ENCODE data around the gene SLC26A4. TPM values are rescaled to one million over a fixed set of nuclear protein-coding genes. Genes with fewer than 3 reads are reported as not detected.

The SLC26A4 gene
- total RNA-seq, result 0.16 and 0.24 TPM in 2 replicates

GRCh38 chr7:107660381-107661080 lies at the start of gene SLC26A4:
SLC26A4 (plus strand) TSS chr7:107660828; CDS start chr7:107661642, 814 bp downstream.

GRCh38 chr7:107743567-107744344 lies 83.1 kb downstream of the SLC26A4 start, which contains the start of gene CBLL1:
CBLL1 (plus strand) TSS chr7:107744142; CDS start chr7:107744164, 22 bp downstream.

Small RNA genes within 50 kb of the gene (small RNA-seq; reads per million reads assigned to genes)
- not detected for gene BANF1P5

Other genes with a start within 250 kb of the SLC26A4 start
- under 0.01 TPM in 1 of 2 replicates, not detected in the other for gene GPR22, start 190.8 kb upstream of the SLC26A4 start, total RNA-seq
- 33.3 and 42.6 TPM in 2 replicates for gene COG5, start 96.9 kb upstream of the SLC26A4 start, total RNA-seq
- 6.2 and 7.7 TPM in 2 replicates for gene DUS4L, start 96.9 kb upstream of the SLC26A4 start, total RNA-seq
- gene BCAP29, start 80.6 kb upstream of the SLC26A4 start, total RNA-seq, result 116 and 142 TPM in 2 replicates
- 27.9 and 34.9 TPM in 2 replicates for gene CBLL1, start 83.3 kb downstream of the SLC26A4 start, total RNA-seq
- gene SLC26A3, start 142.4 kb downstream of the SLC26A4 start, total RNA-seq, result not detected in 2 replicates
- gene DLD, start 230.4 kb downstream of the SLC26A4 start, total RNA-seq, result 55.2 and 93.0 TPM in 2 replicates

Data from hair follicle dermal papilla cell (primary cell).